Right lobe of liver (tissue), 6 donors: ENCODE data around the gene CABYR. TPM values are rescaled to one million over a fixed set of nuclear protein-coding genes. Genes with fewer than 3 reads are reported as not detected.

ENCODE experiments used
- ATAC-seq, 4 donors: fragments of 200-7000 bp; cut with Tn5 transposase; one replicate each; pipeline ENCODE4 v1.9.1; 2020; ENCODE audit warnings: mild to moderate bottlenecking in 4 of 4, moderate library complexity in 4 of 4
- DNase-seq, 3 donors: peaks; one replicate each; pipeline ENCODE4 v3.0.0-alpha.2; 2020
- H3K27ac ChIP-seq, 3 donors: fragments of 200-600 bp; one replicate each; pipeline ENCODE4 v1.8.0; 2022
- H3K27me3 ChIP-seq, 2 donors: fragments of 200-600 bp; one replicate each; pipeline ENCODE4 v1.8.0; 2022
- H3K36me3 ChIP-seq, 4 donors: fragments of 200-600 bp; sonication (generic) in 1 of 4; one replicate each; pipeline versions ENCODE4 v1.5.1 to v1.8.0; 2017 to 2022; ENCODE audit warnings: control low read depth in 1 of 4
- H3K4me1 ChIP-seq, 4 donors: fragments of 200-600 bp; sonication (generic) in 1 of 4; one replicate each; pipeline versions ENCODE4 v1.5.1 to v1.8.0; 2017 to 2022; ENCODE audit warnings: control low read depth in 1 of 4
- H3K4me3 ChIP-seq, 3 donors: fragments of 200-600 bp; one replicate each; pipeline ENCODE4 v1.8.0; 2022
- H3K9me3 ChIP-seq, 4 donors: fragments of 200-600 bp; sonication (generic) in 1 of 4; one replicate each; pipeline versions ENCODE4 v1.5.1 to v1.8.0; 2017 to 2022; ENCODE audit warnings: control low read depth in 1 of 4
- POLR2A ChIP-seq: fragments of 450-650 bp; IDR thresholded peaks from one replicate; pipeline ENCODE4 v1.6.1; 2017; ENCODE audit warnings: antibody characterized with exemption, mild to moderate bottlenecking
- WGBS: methylation state at CpG from one replicate; pipeline ENCODE4 v1.1.6; 2018; ENCODE audit warnings: low coverage, low lambda C conversion rate; ENCODE audit not compliant: insufficient coverage; ENCODE audit errors: missing lambda C conversion rate; 5-methylcytosine and 5-hydroxymethylcytosine counted together
- intact Hi-C, 2 donors: fragments of 100-400 bp; cut with DNase I; formaldehyde crosslinking; loops; one replicate each; pipeline versions ENCODE4 v1.11.2 to v1.14.1; 2022
- total RNA-seq, 6 experiments: library from RNA; depleted of rRNA in 2 of 6; stranded (reverse); fragments of >200 nt in 2 of 6; fragmentation: NEBNext Ultra II Directional in 3 of 6; extraction: Animal tissue kit (Norgen Biotek cat#: 25700) in 3 of 6; gene quantifications; one replicate each; pipeline versions ENCODE4 v1.1.0 to v1.2.4, GENCODE V29; 2016 to 2023
- TF ChIP-seq, protein P1 (sequence below), 4 donors: fragments of 200-600 bp in 3 of 4; fragments of 450-650 bp in 1 of 4; IDR thresholded peaks; one replicate each; pipeline versions ENCODE4 v1.5.1 to v1.8.0; 2016 to 2022; ENCODE audit warnings: antibody characterized with exemption in 4 of 4, mild to moderate bottlenecking in 2 of 4
- donor health status: DM: no; HTN: yes; CAD: no.
- donor health status: DM: no; HTN: no; CAD: no.
- donor health status: DM: no; HTN: no; CAD: no.
- donor health status: DM: no; HTN: yes; CAD: no.
- donor health status: DM: no; HTN: yes; CAD: no.

The CABYR gene
- total RNA-seq, 6 experiments from 2014 or later = 0.31 to 7.5 (median 3.7) TPM; not detected in 2

GRCh38 chr18:24160086-24160485 is 21.2 kb downstream of the CABYR start:
- 89% methylated on average over 5 of the region's 5 CpGs for WGBS

DNA sequence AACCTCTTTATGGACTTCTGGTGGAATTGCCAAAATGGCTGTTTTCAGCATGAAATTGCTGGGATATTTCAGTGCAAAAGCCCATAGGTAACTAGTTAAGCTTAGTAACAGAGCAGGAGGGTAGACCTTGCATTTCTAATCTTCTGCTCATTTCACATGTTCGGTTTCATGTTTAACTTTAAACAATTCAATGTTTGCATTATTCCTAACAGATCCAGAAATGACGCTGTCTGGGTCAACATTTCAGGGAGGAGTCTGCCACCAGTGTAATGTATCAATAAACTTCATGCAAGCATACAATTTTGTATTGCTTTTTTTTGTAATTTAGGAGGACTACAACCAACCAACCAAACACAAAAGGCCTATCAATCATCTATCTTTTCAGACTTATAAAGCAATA is 22.4 kb downstream of the CABYR start:
- TF ChIP-seq, protein P1, sequence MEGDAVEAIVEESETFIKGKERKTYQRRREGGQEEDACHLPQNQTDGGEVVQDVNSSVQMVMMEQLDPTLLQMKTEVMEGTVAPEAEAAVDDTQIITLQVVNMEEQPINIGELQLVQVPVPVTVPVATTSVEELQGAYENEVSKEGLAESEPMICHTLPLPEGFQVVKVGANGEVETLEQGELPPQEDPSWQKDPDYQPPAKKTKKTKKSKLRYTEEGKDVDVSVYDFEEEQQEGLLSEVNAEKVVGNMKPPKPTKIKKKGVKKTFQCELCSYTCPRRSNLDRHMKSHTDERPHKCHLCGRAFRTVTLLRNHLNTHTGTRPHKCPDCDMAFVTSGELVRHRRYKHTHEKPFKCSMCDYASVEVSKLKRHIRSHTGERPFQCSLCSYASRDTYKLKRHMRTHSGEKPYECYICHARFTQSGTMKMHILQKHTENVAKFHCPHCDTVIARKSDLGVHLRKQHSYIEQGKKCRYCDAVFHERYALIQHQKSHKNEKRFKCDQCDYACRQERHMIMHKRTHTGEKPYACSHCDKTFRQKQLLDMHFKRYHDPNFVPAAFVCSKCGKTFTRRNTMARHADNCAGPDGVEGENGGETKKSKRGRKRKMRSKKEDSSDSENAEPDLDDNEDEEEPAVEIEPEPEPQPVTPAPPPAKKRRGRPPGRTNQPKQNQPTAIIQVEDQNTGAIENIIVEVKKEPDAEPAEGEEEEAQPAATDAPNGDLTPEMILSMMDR (IDR thresholded peaks at IDR 0.05) = no peak
- no peak for TF ChIP-seq POLR2A
- intact Hi-C loops = no loop called here
- H3K4me1 ChIP-seq = no peaks in the 10 kb centered on the region
- H3K4me3 ChIP-seq = no peak overlapping the region
- ATAC-seq = peak in 2 of 4 donors; percentile 28 to 81
- DNase-seq = no peak
- 9% methylated on average over 2 of the region's 2 CpGs for WGBS
- H3K36me3 ChIP-seq = peaks cover 0 to 36% (median 6%) of the 10 kb centered on the region in 4 donors
- no peak overlapping the region for H3K27ac ChIP-seq
- no peaks in the 10 kb centered on the region for H3K27me3 ChIP-seq
- no peaks in the 10 kb centered on the region for H3K9me3 ChIP-seq

More at GRCh38 chr18:24160086-24160485, 21.2 kb downstream of the CABYR start:
- H3K27me3 ChIP-seq = no peaks in the 10 kb centered on the region
- DNase-seq (no peak), ATAC-seq (no peak)
- peaks cover 0 to 45% (median 6%) of the 10 kb centered on the region in 4 donors for H3K36me3 ChIP-seq
- H3K4me3 ChIP-seq = no peak overlapping the region
- intact Hi-C loops = no loop called here
- no peak for TF ChIP-seq POLR2A
- TF ChIP-seq, protein P1 (IDR thresholded peaks at IDR 0.05) = no peak
- H3K9me3 ChIP-seq = no peaks in the 10 kb centered on the region
- no peak overlapping the region for H3K27ac ChIP-seq
- no peaks in the 10 kb centered on the region for H3K4me1 ChIP-seq

DNA sequence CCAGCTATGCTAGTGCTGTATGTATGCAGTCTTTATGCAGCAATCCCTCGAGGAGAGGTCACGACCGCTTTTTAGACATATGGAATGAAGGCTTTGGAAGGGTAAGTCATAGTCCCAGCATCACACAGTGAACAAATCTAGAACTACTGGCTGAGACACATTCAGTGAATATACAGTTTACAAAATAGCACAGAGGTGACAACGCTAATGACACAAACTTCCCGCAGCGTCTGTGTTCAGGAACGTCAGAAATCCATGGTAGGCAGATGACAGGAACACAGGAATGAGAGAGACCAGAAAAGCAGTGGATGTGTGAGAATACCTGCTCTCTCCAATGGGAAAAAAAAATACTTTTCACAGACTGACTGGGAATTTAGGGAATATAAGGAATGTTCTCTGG is 29.6 kb downstream of the CABYR start:
- DNase-seq = no peak
- Histone ChIP-seq H3K27ac (no peak overlapping the region), H3K4me3 (no peak overlapping the region), H3K4me1 (no peaks in the 10 kb centered on the region), H3K36me3 (peaks cover 0 to 15% (median 2%) of the 10 kb centered on the region in 4 donors), H3K27me3 (no peaks in the 10 kb centered on the region), H3K9me3 (no peaks in the 10 kb centered on the region)
- no peak for TF ChIP-seq POLR2A
- TF ChIP-seq, protein P1 (IDR thresholded peaks at IDR 0.05) = no peak
- ATAC-seq = no peak
- intact Hi-C loops = no loop called here
- WGBS = 86% methylated on average over 7 of the region's 7 CpGs

DNA sequence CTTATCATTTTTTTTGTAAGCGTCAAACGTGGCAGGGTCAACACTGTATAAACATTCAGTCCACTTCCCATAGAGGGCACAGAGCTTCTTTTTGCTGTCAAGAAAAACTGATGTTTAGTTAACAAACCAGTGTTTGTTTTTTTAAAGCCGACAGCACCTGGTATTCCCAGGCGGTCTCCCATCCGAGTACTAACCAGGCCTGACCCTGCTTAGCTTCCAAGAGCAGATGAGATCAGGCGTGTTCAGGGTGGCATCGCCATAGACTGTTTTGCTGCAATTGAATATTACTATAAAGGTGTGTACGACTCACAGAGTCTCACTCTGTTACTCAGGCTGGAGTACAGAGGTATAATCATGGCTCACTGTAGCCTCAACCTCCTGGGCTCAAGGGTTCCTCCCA is 31.5 kb downstream of the CABYR start:
- H3K27ac ChIP-seq = no peak overlapping the region
- no peaks in the 10 kb centered on the region for H3K4me1 ChIP-seq
- WGBS = 78% methylated on average over 7 of the region's 8 CpGs
- H3K9me3 ChIP-seq = no peaks in the 10 kb centered on the region
- peaks cover 0 to 5% (median 0%) of the 10 kb centered on the region in 4 donors for H3K36me3 ChIP-seq
- ATAC-seq (no peak), DNase-seq (no peak)
- intact Hi-C loops = no loop called here
- no peak overlapping the region for H3K4me3 ChIP-seq
- no peaks in the 10 kb centered on the region for H3K27me3 ChIP-seq
- TF ChIP-seq, protein P1 (IDR thresholded peaks at IDR 0.05) = no peak
- no peak for TF ChIP-seq POLR2A

DNA sequence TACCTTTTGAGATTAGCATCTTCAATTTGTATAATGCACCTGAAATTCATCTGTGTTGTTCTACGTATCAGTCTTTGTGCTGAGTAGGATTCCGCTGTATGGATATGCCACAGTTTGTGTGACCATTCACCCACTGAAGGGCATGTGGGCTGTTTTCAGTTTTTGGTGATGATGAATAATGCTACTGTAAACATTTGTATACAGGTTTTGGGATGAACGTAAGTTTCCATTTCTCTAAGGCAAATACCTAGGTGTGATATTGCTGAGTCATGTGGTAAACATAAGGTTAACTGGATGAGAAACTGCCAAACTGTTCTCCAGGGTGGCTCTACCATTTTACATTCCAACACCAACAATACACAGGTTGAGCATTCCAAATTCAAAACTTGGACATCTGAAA is 35.1 kb downstream of the CABYR start:
- no peak for DNase-seq
- Histone ChIP-seq H3K4me1 (peaks cover 0 to 15% (median 0%) of the 10 kb centered on the region in 4 donors), H3K27ac (no peak overlapping the region), H3K9me3 (no peaks in the 10 kb centered on the region), H3K36me3 (no peaks in the 10 kb centered on the region), H3K27me3 (no peaks in the 10 kb centered on the region), H3K4me3 (no peak overlapping the region)
- 75% methylated on average over 3 of the region's 3 CpGs for WGBS
- intact Hi-C loops = no loop called here
- no peak for ATAC-seq
- TF ChIP-seq POLR2A = no peak
- TF ChIP-seq, protein P1 (IDR thresholded peaks at IDR 0.05) = no peak
